K562 (cell line): ENCODE data around the gene CEACAM21. TPM values are rescaled to one million over a fixed set of nuclear protein-coding genes. Genes with fewer than 3 reads are reported as not detected.

Experiments
- BHLHE40 ChIP-seq: IDR thresholded peaks from 2 replicates; pipeline ENCODE4 v1.6.1; 2011; ENCODE audit warnings: low read length, improper control_type of control experiment
- MAFG ChIP-seq: fragments of 450-650 bp; conservative IDR thresholded peaks from 2 replicates; pipeline ENCODE4 v1.6.1; 2016; ENCODE audit warnings: missing genetic modification characterization, missing compliant biosample characterization
- NR2C1 ChIP-seq, 2 experiments: fragments of 450-650 bp; IDR thresholded peaks; 2 replicates each; pipeline ENCODE4 v1.6.1; 2017; ENCODE audit warnings: mild to moderate bottlenecking in 2 of 2, antibody characterized with exemption in 1 of 2, inconsistent platforms in 1 of 2, missing compliant biosample characterization in 1 of 2, missing genetic modification characterization in 1 of 2
- PHF8 ChIP-seq: fragments of 200-600 bp; sonication (generic); IDR thresholded peaks from 2 replicates; pipeline ENCODE4 v1.6.1; 2012; ENCODE audit warnings: mixed run types, mild to moderate bottlenecking, inconsistent platforms, low read length, moderate library complexity, borderline replicate concordance
- SIN3A ChIP-seq, 2 experiments: fragments of 150-350 bp in 1 of 2; IDR thresholded peaks; 2 replicates each; pipeline ENCODE4 v1.6.1; 2011 to 2016; ENCODE audit warnings: borderline replicate concordance in 2 of 2, low read depth in 2 of 2, low read length in 2 of 2, mild to moderate bottlenecking in 2 of 2, moderate library complexity in 2 of 2; ENCODE audit not compliant: control insufficient read depth in 1 of 2
- ZNF384 ChIP-seq: IDR thresholded peaks from 2 replicates; pipeline ENCODE4 v1.6.1; 2012; ENCODE audit warnings: low read depth, low read length, improper control_type of control experiment
- ZNF696 ChIP-seq: fragments of 250-450 bp; sonication (Bioruptor Pico); conservative IDR thresholded peaks from 2 replicates; pipeline ENCODE4 v1.4.0; 2020; ENCODE audit warnings: mild to moderate bottlenecking, moderate library complexity
- ZNF780A ChIP-seq: fragments of 250-450 bp; sonication (Bioruptor Pico); IDR thresholded peaks from 2 replicates; pipeline ENCODE4 v1.5.0; 2021; ENCODE audit warnings: mild to moderate bottlenecking
- polyA plus RNA-seq, 8 experiments: library from polyadenylated mRNA; depleted of rRNA in 4 of 8; stranded (reverse) in 5 of 8; unstranded in 3 of 8; fragments of >200 nt; fragmentation: Nextera tagmentation in 2 of 8; fragmentation: Illumina TruSeq in 1 of 8; extraction: Ambion mirVana in 2 of 8; extraction: Trizol in 1 of 8; gene quantifications; 2 replicates each; pipeline versions ENCODE4 v1.2.1 to v1.2.3, GENCODE V29; 2011 to 2014; ENCODE audit warnings: inconsistent platforms in 1 of 8, missing spikeins in 1 of 8
- total RNA-seq, 7 experiments: library from RNA; depleted of rRNA in 6 of 7; stranded (reverse); fragments of >200 nt in 6 of 7; fragmentation: Illumina TruSeq in 2 of 7; extraction: Trizol in 2 of 7; gene quantifications; 2 replicates each; pipeline versions ENCODE4 v1.2.1 to v1.2.3, GENCODE V29; 2011 to 2021; ENCODE audit warnings: low replicate concordance in 1 of 7
- TF ChIP-seq, protein P1 (sequence below): fragments of 450-650 bp; IDR thresholded peaks from 2 replicates; pipeline ENCODE4 v1.6.1; 2016
- TF ChIP-seq, protein P2 (sequence below): fragments of 450-650 bp; IDR thresholded peaks from 2 replicates; pipeline ENCODE4 v1.6.1; 2016; ENCODE audit warnings: mild to moderate bottlenecking, moderate library complexity

The CEACAM21 gene
- total and polyA plus RNA-seq, 9 of the 15 experiments (the other 6 are each of a cell fraction or from before 2014, with no cell fraction given): 0.06 to 0.40 (median 0.18) TPM; not detected in 1

DNA sequence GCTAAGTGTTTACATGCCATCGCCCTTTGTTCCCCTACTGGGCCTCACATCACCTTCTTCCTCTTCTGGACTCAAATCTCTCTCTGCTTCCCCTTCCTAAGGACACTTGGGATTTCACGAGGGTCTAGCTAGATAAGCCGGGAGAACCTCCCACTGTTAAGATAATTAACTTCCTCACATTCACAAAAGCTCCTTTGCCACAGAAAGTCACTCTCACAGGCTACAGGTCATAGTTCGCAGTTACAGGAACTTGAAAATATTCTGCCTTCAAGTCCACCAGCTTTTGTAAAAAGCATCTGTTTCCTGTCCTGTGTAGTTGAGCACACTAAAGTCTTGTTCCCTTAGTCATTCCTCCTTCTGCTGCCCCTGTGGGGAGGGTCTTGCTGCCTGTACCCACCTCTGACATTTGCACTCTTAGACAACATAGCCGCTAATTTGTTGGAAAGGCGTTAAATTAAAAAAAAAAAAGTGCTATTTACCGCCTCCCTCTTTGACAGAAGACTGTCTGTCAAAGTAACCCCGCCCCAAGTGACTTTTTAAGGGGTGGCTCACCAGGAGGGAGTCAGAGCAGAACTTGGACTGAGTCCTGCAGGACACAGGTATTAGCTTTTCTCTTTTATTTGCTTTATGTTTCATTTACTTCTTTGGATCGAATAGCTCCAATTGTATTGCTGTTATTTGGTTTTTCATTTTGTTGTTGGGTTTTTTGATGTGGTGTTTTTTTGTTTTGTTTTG lies 26.8 kb upstream of the CEACAM21 start (continued):
- TF ChIP-seq SIN3A (IDR thresholded peaks at IDR 0.05; ENCODE audit: borderline replicate concordance in 2 of 2, control insufficient read depth in 1 of 2, low read depth in 2 of 2, low read length in 2 of 2) (no peak), ZNF780A (CRISPR knock-in tag) (no peak), ZNF384 (peak; percentile 29; the same call in 1 of the 2 replicates), PHF8 (no peak), ZNF696 (CRISPR knock-in tag) (no peak), BHLHE40 (no peak), NR2C1 (IDR thresholded peaks at IDR 0.05) (peak; percentile 53; the same call in 1 of the 2 replicates), NR2C1 (tag; IDR thresholded peaks at IDR 0.05) (peak; percentile 63), MAFG (tag) (no peak)
- TF ChIP-seq, protein P1, sequence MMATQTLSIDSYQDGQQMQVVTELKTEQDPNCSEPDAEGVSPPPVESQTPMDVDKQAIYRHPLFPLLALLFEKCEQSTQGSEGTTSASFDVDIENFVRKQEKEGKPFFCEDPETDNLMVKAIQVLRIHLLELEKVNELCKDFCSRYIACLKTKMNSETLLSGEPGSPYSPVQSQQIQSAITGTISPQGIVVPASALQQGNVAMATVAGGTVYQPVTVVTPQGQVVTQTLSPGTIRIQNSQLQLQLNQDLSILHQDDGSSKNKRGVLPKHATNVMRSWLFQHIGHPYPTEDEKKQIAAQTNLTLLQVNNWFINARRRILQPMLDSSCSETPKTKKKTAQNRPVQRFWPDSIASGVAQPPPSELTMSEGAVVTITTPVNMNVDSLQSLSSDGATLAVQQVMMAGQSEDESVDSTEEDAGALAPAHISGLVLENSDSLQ: peak; percentile 87
- TF ChIP-seq, protein P2, sequence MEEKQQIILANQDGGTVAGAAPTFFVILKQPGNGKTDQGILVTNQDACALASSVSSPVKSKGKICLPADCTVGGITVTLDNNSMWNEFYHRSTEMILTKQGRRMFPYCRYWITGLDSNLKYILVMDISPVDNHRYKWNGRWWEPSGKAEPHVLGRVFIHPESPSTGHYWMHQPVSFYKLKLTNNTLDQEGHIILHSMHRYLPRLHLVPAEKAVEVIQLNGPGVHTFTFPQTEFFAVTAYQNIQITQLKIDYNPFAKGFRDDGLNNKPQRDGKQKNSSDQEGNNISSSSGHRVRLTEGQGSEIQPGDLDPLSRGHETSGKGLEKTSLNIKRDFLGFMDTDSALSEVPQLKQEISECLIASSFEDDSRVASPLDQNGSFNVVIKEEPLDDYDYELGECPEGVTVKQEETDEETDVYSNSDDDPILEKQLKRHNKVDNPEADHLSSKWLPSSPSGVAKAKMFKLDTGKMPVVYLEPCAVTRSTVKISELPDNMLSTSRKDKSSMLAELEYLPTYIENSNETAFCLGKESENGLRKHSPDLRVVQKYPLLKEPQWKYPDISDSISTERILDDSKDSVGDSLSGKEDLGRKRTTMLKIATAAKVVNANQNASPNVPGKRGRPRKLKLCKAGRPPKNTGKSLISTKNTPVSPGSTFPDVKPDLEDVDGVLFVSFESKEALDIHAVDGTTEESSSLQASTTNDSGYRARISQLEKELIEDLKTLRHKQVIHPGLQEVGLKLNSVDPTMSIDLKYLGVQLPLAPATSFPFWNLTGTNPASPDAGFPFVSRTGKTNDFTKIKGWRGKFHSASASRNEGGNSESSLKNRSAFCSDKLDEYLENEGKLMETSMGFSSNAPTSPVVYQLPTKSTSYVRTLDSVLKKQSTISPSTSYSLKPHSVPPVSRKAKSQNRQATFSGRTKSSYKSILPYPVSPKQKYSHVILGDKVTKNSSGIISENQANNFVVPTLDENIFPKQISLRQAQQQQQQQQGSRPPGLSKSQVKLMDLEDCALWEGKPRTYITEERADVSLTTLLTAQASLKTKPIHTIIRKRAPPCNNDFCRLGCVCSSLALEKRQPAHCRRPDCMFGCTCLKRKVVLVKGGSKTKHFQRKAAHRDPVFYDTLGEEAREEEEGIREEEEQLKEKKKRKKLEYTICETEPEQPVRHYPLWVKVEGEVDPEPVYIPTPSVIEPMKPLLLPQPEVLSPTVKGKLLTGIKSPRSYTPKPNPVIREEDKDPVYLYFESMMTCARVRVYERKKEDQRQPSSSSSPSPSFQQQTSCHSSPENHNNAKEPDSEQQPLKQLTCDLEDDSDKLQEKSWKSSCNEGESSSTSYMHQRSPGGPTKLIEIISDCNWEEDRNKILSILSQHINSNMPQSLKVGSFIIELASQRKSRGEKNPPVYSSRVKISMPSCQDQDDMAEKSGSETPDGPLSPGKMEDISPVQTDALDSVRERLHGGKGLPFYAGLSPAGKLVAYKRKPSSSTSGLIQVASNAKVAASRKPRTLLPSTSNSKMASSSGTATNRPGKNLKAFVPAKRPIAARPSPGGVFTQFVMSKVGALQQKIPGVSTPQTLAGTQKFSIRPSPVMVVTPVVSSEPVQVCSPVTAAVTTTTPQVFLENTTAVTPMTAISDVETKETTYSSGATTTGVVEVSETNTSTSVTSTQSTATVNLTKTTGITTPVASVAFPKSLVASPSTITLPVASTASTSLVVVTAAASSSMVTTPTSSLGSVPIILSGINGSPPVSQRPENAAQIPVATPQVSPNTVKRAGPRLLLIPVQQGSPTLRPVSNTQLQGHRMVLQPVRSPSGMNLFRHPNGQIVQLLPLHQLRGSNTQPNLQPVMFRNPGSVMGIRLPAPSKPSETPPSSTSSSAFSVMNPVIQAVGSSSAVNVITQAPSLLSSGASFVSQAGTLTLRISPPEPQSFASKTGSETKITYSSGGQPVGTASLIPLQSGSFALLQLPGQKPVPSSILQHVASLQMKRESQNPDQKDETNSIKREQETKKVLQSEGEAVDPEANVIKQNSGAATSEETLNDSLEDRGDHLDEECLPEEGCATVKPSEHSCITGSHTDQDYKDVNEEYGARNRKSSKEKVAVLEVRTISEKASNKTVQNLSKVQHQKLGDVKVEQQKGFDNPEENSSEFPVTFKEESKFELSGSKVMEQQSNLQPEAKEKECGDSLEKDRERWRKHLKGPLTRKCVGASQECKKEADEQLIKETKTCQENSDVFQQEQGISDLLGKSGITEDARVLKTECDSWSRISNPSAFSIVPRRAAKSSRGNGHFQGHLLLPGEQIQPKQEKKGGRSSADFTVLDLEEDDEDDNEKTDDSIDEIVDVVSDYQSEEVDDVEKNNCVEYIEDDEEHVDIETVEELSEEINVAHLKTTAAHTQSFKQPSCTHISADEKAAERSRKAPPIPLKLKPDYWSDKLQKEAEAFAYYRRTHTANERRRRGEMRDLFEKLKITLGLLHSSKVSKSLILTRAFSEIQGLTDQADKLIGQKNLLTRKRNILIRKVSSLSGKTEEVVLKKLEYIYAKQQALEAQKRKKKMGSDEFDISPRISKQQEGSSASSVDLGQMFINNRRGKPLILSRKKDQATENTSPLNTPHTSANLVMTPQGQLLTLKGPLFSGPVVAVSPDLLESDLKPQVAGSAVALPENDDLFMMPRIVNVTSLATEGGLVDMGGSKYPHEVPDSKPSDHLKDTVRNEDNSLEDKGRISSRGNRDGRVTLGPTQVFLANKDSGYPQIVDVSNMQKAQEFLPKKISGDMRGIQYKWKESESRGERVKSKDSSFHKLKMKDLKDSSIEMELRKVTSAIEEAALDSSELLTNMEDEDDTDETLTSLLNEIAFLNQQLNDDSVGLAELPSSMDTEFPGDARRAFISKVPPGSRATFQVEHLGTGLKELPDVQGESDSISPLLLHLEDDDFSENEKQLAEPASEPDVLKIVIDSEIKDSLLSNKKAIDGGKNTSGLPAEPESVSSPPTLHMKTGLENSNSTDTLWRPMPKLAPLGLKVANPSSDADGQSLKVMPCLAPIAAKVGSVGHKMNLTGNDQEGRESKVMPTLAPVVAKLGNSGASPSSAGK: 0 out of 2 replicates have a peak, but pooled peaks have one; percentile 11
